GM18870 (cell line): Measurements from ENCODE around the gene MDFI.

Experiments
- ATAC-seq: cut with Tn5 transposase; IDR thresholded peaks from one replicate; pipeline ENCODE4 v1.9.1; 2021; ENCODE audit warnings: moderate library complexity; ENCODE audit not compliant: unreplicated experiment

Gene MDFI

DNA sequence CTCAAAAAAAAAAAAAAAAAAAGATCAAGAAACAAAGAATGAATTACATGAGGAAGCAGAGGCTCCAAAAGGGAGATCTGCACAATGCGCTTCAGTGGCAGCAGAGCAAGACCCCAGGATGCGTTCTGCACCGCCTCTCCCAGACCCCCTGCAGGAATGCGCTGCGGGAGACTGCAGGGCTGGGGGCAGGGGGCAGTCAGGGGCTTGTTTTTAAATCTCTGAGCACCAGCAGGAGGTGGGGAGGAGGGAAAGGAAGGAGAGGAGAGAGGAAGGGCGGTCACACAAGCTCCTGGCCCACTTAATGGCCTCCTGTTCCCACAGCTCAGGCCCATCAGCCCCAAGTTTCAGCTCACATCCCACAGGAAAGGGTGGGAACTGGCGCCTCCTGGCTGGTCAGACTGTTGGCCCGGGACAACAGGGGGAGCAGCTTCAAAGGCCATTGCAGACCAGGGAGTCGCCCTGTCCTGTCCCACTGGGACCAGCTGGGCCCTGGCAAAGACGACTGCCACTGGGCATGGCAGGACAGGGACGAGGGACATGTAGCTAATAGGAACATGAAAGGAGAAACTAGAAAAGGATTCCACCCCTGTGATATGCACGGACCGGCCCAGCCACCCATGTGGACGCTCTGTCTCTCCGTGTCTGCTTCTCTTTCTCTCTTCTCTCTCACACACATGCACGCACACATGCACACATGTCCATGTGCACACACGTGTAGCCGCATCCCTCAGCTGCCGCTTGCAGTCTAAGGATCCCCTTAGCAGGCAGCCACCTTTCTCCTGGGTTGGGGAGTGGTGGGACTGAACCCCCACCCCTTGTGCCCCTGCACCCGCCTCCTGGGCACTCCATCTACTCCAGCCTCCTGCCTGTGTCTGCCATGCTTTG lies 62.4 kb downstream of the MDFI start:
- ATAC-seq: no peak

DNA sequence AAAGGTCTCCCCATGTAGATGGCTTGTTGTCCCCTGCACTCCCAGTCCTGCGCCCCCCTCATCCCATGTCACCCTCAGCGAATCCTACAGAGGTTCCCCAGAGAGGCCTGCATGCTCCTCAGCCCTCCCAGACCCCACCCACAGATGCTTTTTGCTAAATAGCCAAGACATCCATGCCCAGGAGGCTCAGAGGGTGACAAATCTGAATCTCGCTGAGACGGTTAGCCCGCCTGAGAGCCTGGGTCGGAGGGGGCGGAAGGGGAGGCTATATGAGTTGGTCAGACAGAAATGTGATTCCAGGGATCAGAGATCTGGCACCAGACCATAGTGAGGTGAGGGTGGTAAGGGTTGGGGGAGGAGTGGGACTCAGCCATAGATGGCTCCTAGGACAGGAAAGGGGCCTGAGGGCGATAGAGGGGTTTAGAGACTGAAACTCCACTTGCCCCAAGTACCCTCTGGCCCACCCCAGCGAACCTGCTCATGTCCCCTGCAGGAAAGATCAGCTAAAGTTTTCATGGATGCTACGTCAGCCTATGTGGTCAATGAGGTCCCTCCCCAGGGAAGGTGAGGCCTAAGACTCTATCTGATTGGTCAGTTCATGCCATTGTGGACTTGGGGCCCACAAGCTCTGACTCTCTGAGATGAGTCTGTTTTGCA lies 63.9 kb downstream of the MDFI start:
- ATAC-seq: no peak

DNA sequence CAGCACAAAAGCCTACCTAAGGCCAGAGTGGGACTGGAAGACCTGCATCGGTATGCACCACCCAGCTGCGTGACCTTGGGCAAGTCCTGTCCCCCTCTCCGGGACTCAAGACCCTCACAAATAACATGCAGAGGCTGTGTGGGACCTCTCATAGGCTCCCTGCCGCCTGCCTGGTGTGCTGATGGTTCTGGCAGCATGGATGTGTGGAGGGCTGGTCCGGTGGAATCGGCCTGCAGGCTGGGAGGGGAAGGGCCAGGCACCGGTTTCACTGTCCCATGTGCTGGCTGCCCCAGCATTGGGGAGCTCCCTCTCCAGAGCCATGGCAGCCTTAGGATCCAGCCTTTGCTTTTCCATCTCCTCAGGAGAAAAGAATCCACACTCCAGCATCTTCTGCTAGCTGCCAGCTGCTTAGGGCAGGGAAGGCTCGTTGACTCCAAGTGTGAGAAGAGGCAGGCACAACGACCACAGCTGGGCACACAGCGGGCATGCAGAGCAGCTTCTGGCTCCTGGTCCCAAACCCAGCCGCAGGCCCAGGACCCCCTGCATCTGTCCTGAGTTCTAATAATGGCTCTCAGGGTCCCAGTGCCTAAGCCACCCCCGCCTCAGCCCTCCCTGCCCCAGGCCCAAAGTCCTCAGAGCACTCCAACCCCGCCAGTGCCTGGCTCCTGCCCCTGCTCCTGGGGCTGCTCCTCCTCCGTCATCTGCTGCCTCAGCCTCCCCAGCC lies 64.7 kb downstream of the MDFI start:
- no peak for ATAC-seq
